GM15510 (cell line): ENCODE data around the gene EHHADH.

Experiments
- POLR2A ChIP-seq: IDR thresholded peaks from 3 replicates; pipeline ENCODE4 v1.6.1; 2011; ENCODE audit warnings: borderline replicate concordance; ENCODE audit not compliant: insufficient read length; ENCODE audit errors: extremely low read depth

The EHHADH gene

DNA sequence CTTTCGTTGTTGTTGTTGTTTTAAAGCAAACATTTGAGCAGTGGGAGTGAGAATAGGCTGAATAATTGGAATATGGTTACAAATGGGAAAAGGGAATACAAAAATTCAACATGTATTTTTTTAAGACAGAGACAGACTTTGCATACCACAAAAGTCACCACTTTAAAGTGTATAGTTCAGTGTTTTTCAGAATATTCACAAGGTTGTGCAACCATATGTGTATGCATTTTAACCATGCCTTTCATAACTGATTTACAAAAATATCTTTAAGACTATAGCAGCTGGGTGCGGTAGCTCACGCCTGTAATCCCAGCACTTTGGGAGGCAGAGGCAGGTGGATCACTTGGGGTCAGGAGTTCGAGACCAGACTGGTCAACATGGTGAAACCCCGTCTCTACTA is 41.3 kb downstream of the EHHADH start:
- no peak for TF ChIP-seq POLR2A

- TF ChIP-seq POLR2A, result no peak
Observed at GRCh38 chr3:185212086-185212485, 41.8 kb downstream of the EHHADH start.

- TF ChIP-seq POLR2A, result no peak
Observed at GRCh38 chr3:185210621-185211142, 43.2 kb downstream of the EHHADH start.

- no peak for TF ChIP-seq POLR2A
Observed at GRCh38 chr3:185208823-185209222, 45.0 kb downstream of the EHHADH start.

DNA sequence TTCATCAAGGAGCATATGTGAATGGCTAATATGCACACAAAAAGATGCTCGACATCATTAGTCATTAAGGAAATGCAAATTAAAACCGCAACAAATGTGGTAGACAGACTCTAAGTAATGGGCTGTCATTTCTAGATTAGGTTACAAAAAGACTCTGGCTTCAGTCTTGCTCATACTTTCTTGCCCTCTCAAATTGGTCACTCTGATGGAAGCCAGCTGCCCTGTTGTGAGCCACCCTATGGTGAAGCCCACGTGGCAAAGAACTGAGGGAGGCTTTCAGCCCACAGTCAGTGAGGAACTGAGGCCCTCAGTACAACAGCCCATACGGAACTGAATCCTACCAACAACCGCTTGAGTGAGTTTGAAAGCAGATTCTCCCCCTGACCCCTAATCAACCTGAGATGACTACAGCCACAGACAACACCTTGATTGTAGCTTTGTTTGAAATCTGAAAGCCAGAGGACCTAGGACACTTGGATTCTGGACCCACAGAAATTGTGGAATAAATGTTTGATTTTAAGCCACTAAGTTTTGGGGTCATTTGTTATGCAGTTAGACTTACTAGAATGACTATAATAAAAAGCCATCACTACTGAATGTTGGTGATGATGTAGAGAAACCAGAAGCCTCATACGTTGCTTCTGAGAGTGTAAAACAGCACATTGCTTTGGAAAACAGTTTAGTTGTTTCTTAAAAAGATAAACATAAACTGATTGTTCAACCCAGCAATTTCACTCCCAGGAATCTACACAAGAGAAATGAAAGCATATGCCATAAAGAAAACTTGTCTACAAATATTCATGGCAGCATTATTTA is 45.7 kb downstream of the EHHADH start:
- TF ChIP-seq POLR2A, result no peak

- no peak for TF ChIP-seq POLR2A
Observed at GRCh38 chr3:185207481-185207880, 46.4 kb downstream of the EHHADH start.

DNA sequence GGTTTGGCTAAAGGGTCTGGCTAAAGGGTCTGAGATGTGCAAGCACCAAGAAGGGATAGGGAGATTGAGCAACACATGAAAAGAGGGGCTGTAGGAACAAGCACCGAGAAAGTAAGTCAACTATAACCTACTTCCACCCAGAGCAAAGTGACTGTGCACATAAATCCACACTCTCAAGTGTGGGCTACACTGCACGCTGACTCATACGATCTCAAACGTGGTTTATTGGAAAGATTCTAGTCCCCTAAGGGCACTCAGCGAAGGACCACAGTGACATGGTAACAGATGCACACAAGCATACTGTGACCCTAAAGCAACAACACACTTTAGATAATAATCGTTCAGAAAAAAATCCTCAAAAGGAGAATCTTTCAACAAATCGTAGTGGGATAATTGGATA is 48.0 kb downstream of the EHHADH start:
- TF ChIP-seq POLR2A, result no peak

- no peak for TF ChIP-seq POLR2A
Observed at GRCh38 chr3:185204894-185205293, 49.0 kb downstream of the EHHADH start.

DNA sequence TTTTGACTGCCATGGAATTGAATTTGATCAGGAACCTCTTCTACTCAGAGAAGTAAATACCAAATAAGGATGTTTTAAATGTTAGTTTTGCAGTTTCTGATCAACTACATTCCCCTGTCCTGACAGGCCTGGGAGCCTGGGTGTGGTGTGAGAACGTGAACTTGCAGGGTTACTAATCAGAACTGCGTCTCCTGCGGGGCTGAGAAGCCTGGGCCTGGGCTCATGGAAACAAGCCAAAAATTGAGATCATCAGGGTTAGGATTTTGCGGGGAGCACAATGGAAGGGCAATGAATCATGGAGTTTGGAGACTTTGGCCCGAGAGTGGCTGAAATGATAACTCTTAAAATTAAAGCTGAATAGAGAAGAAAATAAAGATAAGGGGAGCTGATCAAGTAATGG is 53.2 kb downstream of the EHHADH start:
- no peak for TF ChIP-seq POLR2A

DNA sequence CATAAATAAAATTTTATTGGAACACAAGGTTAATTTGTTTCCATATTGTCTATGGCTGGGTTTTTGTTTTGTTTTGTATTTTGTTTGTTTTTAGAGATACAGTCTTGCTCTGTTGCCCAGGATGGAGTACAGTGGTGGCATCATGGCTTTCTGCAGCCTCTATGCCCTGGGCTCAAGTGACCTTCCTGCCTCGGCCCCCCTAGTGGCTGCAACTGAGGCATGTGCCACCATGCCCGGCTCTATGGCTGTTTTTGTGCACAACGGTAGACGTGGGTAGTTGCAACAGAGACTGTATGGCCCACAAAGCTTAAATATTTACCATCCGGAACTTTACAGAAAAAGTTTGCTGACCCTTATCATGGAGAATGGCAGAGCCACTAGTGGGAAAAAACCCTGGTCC is 54.2 kb downstream of the EHHADH start:
- no peak for TF ChIP-seq POLR2A

- no peak for TF ChIP-seq POLR2A
Observed at GRCh38 chr3:185199206-185199605, 54.6 kb downstream of the EHHADH start.

- TF ChIP-seq POLR2A, result no peak
Observed at GRCh38 chr3:185197068-185197467, 56.8 kb downstream of the EHHADH start.

- TF ChIP-seq POLR2A, result no peak
Observed at GRCh38 chr3:185195652-185196051, 58.2 kb downstream of the EHHADH start.

DNA sequence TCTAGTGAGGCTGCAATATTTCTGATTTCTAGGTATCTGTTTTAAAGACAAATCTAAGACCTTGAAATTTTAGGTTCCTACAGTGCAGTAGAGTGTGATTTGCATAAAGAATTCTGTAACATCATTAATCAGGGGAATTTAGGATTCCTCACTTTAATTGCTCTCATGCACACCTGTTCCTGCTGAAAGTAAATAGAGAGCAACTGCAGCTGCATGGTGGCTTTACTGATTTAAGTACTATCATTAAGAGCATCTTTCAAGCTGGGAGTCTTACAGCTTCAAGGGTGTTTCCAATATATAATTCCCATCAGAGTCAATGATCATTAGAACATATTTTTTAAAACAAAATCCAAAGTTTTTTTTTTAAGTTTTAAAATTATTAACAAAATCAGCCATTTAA is 65.0 kb downstream of the EHHADH start:
- TF ChIP-seq POLR2A, result no peak

GRCh38 chr3:185187391-185187790 is 66.5 kb downstream of the EHHADH start:
- no peak for TF ChIP-seq POLR2A

GRCh38 chr3:185176750-185177359 is 77.0 kb downstream of the EHHADH start:
- no peak for TF ChIP-seq POLR2A
